SK-N-MC (cell line): ENCODE measurements around the gene SPEM3.

ENCODE experiments used
- DNase-seq: peaks from one replicate; pipeline ENCODE4 v3.0.0-alpha.2; 2011; ENCODE audit warnings: low read depth, low spot score
- H3K27ac ChIP-seq: fragments of 200-600 bp; sonication (generic); 2 replicates; pipeline ENCODE4 v1.5.1; 2016; ENCODE audit warnings: mixed run types
- H3K36me3 ChIP-seq: fragments of 200-600 bp; sonication (generic); 2 replicates; pipeline ENCODE4 v1.6.1; 2017; ENCODE audit warnings: antibody characterized with exemption, low read length, mixed read lengths; ENCODE audit not compliant: insufficient read depth
- H3K4me3 ChIP-seq: fragments of 200-600 bp; sonication (generic); 2 replicates; pipeline ENCODE4 v1.5.1; 2016
- H3K9ac ChIP-seq: fragments of 200-600 bp; sonication (generic); 2 replicates; pipeline ENCODE4 v1.8.0; 2017; ENCODE audit warnings: mixed run types, mixed read lengths; ENCODE audit not compliant: insufficient read length
- H3K9me3 ChIP-seq: fragments of 200-600 bp; sonication (generic); 2 replicates; pipeline ENCODE4 v1.6.1; 2017; ENCODE audit warnings: low read depth, mild to moderate bottlenecking, antibody characterized with exemption, low read length, moderate library complexity, mixed read lengths
- EZH2 ChIP-seq: fragments of 200-600 bp; sonication (generic); IDR thresholded peaks from one replicate; pipeline ENCODE4 v1.6.1; 2017; ENCODE audit warnings: antibody characterized with exemption
- FOXP2 ChIP-seq: optimal IDR thresholded peaks from 2 replicates; pipeline ENCODE3; 2011; ENCODE audit warnings: mild to moderate bottlenecking, moderate library complexity; ENCODE audit not compliant: insufficient read depth; ENCODE audit errors: extremely low read length, control extremely low read depth
- POLR2AphosphoS5 ChIP-seq: IDR thresholded peaks from 2 replicates; pipeline ENCODE4 v1.6.1; 2012; ENCODE audit warnings: mild to moderate bottlenecking, low read depth, low read length, borderline replicate concordance

Gene SPEM3

GRCh38 chr17:7388856-7389255 lies 39.8 kb upstream of the SPEM3 start:
- no peak for TF ChIP-seq POLR2AphosphoS5
- TF ChIP-seq FOXP2: no peak
- no peak for TF ChIP-seq EZH2
- H3K9ac ChIP-seq: no peak overlapping the region
- no peak overlapping the region for H3K27ac ChIP-seq
- no peak overlapping the region for H3K4me3 ChIP-seq
- no peaks in the 10 kb centered on the region for H3K36me3 ChIP-seq
- DNase-seq: no peak
- no peaks in the 10 kb centered on the region for H3K9me3 ChIP-seq

DNA sequence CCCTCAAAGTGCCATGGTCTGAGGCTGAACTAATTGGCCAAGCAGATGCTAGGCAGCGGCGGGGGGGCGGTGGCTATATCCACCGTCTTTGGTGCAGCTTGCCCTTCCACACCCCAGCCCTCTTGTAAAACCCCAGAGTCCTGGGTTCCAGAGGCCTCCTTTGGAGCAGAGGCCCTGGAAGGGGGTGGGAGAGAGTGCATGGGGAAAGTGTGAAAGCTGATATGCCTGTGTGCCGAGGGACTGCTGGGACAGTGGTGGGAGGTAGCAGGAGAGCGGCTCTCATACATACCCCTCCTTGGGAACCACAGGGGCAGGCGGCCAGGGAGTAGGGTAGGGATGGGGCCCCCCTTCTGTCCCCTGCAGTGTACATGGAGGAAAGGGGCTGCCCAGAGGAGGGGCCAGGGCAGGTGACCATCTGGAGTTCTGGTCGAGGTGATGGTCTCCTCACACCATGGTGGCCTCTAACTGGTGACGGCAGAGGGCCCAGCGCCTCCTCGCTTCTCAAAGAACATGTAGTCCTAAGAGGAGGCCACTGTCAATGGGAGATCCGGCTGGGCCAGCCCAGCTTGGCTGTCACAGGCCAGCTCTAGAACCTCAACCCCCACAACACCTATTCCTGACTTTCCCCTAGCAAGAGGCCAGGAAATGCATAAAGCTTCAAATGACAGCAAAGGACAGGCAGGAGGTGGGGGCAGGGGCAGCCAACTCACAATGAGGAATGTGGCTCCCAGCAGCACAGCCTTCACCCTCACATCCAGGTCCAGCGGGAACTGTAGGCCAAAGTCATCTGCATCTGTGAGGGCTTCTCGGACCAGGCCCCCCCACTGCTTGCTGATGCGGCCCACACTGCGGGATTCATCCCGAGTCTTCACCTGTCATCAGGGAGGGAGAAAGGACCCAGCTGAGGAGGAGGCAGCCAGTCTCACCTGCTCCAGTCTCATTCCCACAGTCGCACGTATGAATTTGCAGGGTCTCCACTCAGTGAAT lies 38.4 kb upstream of the SPEM3 start:
- Histone ChIP-seq H3K27ac (no peak overlapping the region), H3K9ac (no peak overlapping the region)
- DNase-seq: no peak

DNA sequence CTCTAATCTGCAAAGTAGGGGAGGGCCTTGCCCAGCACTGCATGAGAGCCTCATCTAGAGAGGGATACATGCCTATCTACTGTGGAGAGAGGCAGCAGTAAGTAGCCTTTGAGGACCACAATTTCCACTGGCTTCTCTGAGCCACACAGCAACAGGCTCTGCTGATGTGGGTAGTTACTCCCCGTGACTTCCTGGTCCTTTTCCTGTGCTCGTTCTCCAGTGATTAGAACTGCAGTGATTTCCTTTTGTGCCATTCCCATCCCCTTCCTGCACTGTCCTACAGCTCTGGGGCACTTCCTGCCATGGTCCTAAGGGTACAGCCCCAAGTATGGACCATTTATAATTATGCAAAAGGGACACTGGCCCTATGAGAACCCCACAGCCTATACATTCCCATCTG lies 37.4 kb upstream of the SPEM3 start:
- TF ChIP-seq FOXP2: no peak
- TF ChIP-seq POLR2AphosphoS5: no peak
- no peak for TF ChIP-seq EZH2
- Histone ChIP-seq H3K27ac (no peak overlapping the region), H3K36me3 (no peaks in the 10 kb centered on the region), H3K9me3 (no peaks in the 10 kb centered on the region), H3K9ac (no peak overlapping the region), H3K4me3 (no peak overlapping the region)
- DNase-seq: no peak

More for the DNA sequence above, 38.4 kb upstream of the SPEM3 start:
- H3K36me3 ChIP-seq: no peaks in the 10 kb centered on the region
- no peak overlapping the region for H3K4me3 ChIP-seq
- TF ChIP-seq FOXP2 (no peak), EZH2 (no peak), POLR2AphosphoS5 (no peak)
- H3K9me3 ChIP-seq: no peaks in the 10 kb centered on the region

GRCh38 chr17:7392696-7393612 lies 35.7 kb upstream of the SPEM3 start:
- H3K9me3 ChIP-seq: no peaks in the 10 kb centered on the region
- no peak overlapping the region for H3K27ac ChIP-seq
- no peak overlapping the region for H3K9ac ChIP-seq
- TF ChIP-seq EZH2: no peak
- no peak for TF ChIP-seq FOXP2
- no peak for TF ChIP-seq POLR2AphosphoS5
- H3K4me3 ChIP-seq: peak overlapping the region; percentile 89
- no peaks in the 10 kb centered on the region for H3K36me3 ChIP-seq
- no peak for DNase-seq

GRCh38 chr17:7393613-7394451 lies 34.8 kb upstream of the SPEM3 start:
- H3K36me3 ChIP-seq: no peaks in the 10 kb centered on the region
- H3K27ac ChIP-seq: no peak overlapping the region
- TF ChIP-seq EZH2 (no peak), POLR2AphosphoS5 (no peak), FOXP2 (no peak)
- H3K9ac ChIP-seq: peak overlapping the region; percentile 70
- H3K4me3 ChIP-seq: peak overlapping the region; percentile 89
- H3K9me3 ChIP-seq: no peaks in the 10 kb centered on the region
- DNase-seq: no peak

DNA sequence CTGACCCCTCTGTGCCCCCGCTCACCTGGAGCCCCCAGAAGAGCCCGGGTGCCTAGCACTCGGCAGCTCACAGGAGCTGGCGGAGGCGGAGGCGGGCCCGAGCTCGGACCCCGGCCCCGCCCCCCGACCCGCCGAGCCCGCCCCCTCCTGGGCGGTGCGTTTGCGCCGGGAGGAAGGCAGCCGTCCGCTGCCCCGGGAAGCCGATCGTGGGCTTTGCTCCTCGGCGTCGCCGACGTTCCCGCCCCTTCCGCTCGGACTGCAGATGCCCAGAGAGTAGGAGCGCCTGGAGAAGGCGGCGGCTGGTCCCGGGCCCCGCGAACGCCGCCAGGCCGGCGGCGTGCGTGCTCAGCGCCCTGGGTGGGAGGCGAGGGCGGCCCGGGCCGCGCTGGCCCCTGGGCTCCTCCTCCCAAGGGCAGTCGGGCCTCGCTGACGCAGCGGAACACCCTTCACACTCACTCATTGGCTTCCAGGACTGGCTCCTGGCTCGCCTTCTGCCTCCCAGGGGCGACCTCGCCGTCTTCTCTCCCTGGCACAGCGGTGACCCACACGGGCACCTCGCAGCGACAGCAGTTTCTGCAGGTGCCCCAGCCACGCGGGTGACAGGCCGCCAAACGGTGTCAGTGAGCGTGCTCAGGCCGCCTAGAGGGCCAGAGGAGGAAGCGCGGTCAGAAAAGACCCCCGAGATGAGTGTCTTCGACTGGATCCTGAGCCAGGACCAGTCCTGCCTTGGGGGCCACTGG lies 34.0 kb upstream of the SPEM3 start, which contains the start of gene PLSCR3:
TSS of gene PLSCR3 (minus strand) at position 74 of the 740 bp plus-strand sequence. CDS start 415 bp downstream, outside the sequence.
- Histone ChIP-seq H3K27ac (no peak within 1 kb of the TSS), H3K4me3 (peak within 1 kb of the TSS; percentile 89), H3K36me3 (no peaks in the 10 kb centered on the region), H3K9me3 (no peaks in the 10 kb centered on the region), H3K9ac (peak within 1 kb of the TSS; percentile 70)
- no peak for DNase-seq
- TF ChIP-seq POLR2AphosphoS5 (peak; percentile 35; the same call in 1 of the 2 replicates), FOXP2 (no peak)

DNA sequence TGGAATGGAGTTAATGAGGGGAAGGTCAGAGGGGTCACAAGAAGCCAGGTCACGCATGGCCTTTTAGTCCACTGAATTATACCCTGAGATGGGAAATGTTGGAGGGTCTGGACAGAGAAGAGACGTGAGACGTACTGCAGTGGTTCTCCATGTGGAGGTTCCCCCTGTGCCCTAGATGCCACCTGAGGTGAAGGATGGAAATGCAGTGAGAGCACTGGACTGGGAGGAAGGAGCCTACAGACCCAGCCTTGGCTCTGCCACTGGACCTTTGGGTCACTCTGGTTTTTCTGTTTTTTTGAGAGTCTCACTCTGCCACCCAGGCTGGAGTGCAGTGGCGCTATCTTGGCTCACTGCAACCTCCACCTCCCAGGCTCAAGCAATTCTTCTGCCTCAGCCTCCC lies 32.5 kb upstream of the SPEM3 start:
- H3K4me3 ChIP-seq: no peak overlapping the region
- no peak for TF ChIP-seq EZH2
- no peak for TF ChIP-seq FOXP2
- no peak for TF ChIP-seq POLR2AphosphoS5

More for the DNA sequence above, 32.5 kb upstream of the SPEM3 start:
- no peak overlapping the region for H3K27ac ChIP-seq
- no peak for DNase-seq
- H3K36me3 ChIP-seq: no peaks in the 10 kb centered on the region
- H3K9ac ChIP-seq: no peak overlapping the region
- H3K9me3 ChIP-seq: no peaks in the 10 kb centered on the region
